ENCODE results near the gene MPEG1. TPM values are rescaled to one million over a fixed set of nuclear protein-coding genes. Genes with fewer than 3 reads are reported as not detected.

The MPEG1 gene
- total RNA-seq, 1 experiment from 2014 or later, result 0.08 TPM

DNA sequence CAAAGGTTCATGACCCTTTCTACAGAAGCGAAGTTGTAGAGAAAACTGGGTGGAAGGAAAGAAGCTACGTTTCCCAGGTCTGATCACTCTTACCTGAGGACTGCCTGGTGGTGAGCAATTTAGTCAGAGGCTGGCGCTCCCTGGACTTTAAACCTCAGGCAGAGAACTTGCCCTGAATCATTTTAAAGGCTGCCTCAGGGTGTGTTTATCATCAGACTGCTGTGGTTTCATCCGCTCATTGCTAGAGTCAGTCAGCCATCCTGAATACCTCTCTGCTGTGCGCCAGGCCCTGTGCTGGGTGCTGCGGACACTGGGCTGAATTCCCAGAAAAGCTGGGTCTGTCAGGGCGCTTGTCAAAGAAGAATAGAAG lies 38.1 kb downstream of the MPEG1 start:
- Histone ChIP-seq H3K27ac (ENCODE audit: low read length) (no peak overlapping the region), H3K27me3 (ENCODE audit: control insufficient read depth, insufficient read depth, low read length) (peaks cover 12% of the 10 kb centered on the region), H3K4me3 (ENCODE audit: low read depth in 2 of 2, low read length in 2 of 2) (no peak overlapping the region), H3K9me3 (ENCODE audit: control insufficient read depth, insufficient read depth, low read depth, low read length) (no peaks in the 10 kb centered on the region), H3K4me1 (ENCODE audit: control insufficient read depth, insufficient read depth, low read length) (peaks cover 7% of the 10 kb centered on the region), H3K36me3 (ENCODE audit: control insufficient read depth, insufficient read depth, low read length) (no peaks in the 10 kb centered on the region)
- no TSS peak for BruUV-seq (replicated peaks)
- ChIA-PET POLR2A (no interaction called here), CTCF (interaction anchor here (1.1 kb wide), 1 partner anchor 16 kb away, joined by 3 read pairs; no protein-coding TSS in a partner anchor)
- DNase-seq (ENCODE audit: low read depth, low spot score) (no peak), ATAC-seq (no peak)
- no peak for TF ChIP-seq REST (IDR thresholded peaks at IDR 0.05; ENCODE audit: insufficient read depth in 1 of 2, low read depth in 2 of 2, low read length in 1 of 2)
- no peak for TF ChIP-seq SIN3A (IDR thresholded peaks at IDR 0.05; ENCODE audit: borderline replicate concordance, insufficient read depth, low read depth, low read length)
- no peak for TF ChIP-seq TCF7L2 (IDR thresholded peaks at IDR 0.05; ENCODE audit: low read depth, low read length)
- no peak for TF ChIP-seq CTCF (IDR thresholded peaks at IDR 0.05)
- no peak for TF ChIP-seq POLR2AphosphoS5 (IDR thresholded peaks at IDR 0.05; ENCODE audit: low read depth, low read length)
- intact Hi-C loops (cut with micrococcal nuclease; ENCODE audit: unreplicated experiment), result no loop called here
- in situ Hi-C loops (cut with HindIII; ENCODE audit: low pct_unique_long_range_greater_than_20kb, low sequenced_read_pairs), result no loop called here

DNA sequence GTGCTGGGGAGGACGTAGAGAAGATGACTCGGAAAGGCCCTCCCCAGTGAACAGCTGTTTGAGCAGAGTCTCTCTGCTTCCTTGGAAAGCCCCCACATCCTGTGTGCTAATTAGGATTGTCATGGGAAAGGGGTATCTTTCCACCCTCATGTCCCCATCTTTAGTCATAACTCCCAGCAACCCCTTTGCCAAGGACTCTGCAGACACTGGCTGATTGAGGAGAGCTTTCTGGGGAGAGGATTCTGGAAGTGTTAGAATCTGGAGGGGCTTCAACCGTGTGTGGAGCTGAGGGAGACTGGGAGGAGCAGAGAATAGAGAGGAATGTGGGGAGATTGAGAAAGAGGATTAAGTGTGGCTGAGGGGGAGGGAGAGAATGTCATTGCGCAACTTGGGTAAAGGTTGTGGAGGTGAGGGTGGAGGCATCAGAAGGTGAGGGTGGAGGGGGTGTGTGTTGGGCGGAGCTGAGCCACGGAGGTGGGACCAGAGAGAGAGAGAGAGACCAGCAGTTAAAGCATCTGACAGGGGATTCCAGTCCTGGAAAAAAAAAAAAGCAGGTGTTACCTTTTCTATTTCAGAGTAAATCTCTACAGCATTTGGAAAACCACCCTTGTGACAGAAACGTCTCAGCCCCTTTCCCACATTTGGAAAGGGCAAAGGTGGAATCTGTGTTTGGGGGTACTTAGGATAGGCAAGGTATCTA lies 38.6 kb downstream of the MPEG1 start:
- H3K27ac ChIP-seq (ENCODE audit: low read length), result no peak overlapping the region

More for the DNA sequence above, 38.6 kb downstream of the MPEG1 start:
- POLR2A ChIA-PET, result no interaction called here
- H3K36me3 ChIP-seq (ENCODE audit: control insufficient read depth, insufficient read depth, low read length), result no peaks in the 10 kb centered on the region
- no peak overlapping the region for H3K4me3 ChIP-seq (ENCODE audit: low read depth in 2 of 2, low read length in 2 of 2)
- peaks cover 7% of the 10 kb centered on the region for H3K4me1 ChIP-seq (ENCODE audit: control insufficient read depth, insufficient read depth, low read length)
- no peaks in the 10 kb centered on the region for H3K9me3 ChIP-seq (ENCODE audit: control insufficient read depth, insufficient read depth, low read depth, low read length)
- CTCF ChIA-PET, result interaction anchor here (1.1 kb wide), 1 partner anchor 17 kb away, joined by 3 read pairs; no protein-coding TSS in a partner anchor
- in situ Hi-C loops (cut with HindIII; ENCODE audit: low pct_unique_long_range_greater_than_20kb, low sequenced_read_pairs), result no loop called here
- no peak for DNase-seq (ENCODE audit: low read depth, low spot score)
- intact Hi-C loops (cut with micrococcal nuclease; ENCODE audit: unreplicated experiment), result no loop called here
- BruUV-seq (replicated peaks), result no TSS peak
- no peak for ATAC-seq
- TF ChIP-seq CTCF (IDR thresholded peaks at IDR 0.05) (no peak), SIN3A (IDR thresholded peaks at IDR 0.05; ENCODE audit: borderline replicate concordance, insufficient read depth, low read depth, low read length) (no peak), POLR2AphosphoS5 (IDR thresholded peaks at IDR 0.05; ENCODE audit: low read depth, low read length) (no peak), REST (IDR thresholded peaks at IDR 0.05; ENCODE audit: insufficient read depth in 1 of 2, low read depth in 2 of 2, low read length in 1 of 2) (no peak), TCF7L2 (IDR thresholded peaks at IDR 0.05; ENCODE audit: low read depth, low read length) (no peak)
- peaks cover 12% of the 10 kb centered on the region for H3K27me3 ChIP-seq (ENCODE audit: control insufficient read depth, insufficient read depth, low read length)

Measured in Panc1 (cell line).